ENCODE data around the gene OXCT1.
"Not testable (repeated sequence)": the region's sequence is repeated elsewhere in the genome, so short reads cannot be mapped to it uniquely, and the experiment has no call there.

The OXCT1 gene

DNA sequence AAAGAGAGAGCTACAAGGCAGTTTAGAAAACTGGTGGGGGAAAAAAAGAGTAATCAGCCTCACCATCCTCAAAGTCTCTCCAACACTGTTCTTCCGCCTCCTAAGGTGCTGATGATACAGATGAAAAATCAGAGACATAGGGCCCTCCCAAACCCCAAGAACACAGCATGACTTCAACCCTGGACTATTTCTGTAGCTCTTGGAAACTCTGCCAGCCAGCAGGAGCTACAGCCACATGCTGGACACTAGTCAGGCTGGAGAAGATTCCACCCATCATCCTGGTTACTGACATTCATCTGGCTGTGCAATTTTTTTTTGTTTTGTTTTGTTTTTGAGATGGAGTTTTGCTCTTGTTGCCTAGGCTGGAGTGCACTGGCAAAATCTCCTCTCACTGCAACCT lies 42.4 kb downstream of the OXCT1 start:
- DNase-seq (ENCODE audit: low read depth, low spot score) = no peak

DNA sequence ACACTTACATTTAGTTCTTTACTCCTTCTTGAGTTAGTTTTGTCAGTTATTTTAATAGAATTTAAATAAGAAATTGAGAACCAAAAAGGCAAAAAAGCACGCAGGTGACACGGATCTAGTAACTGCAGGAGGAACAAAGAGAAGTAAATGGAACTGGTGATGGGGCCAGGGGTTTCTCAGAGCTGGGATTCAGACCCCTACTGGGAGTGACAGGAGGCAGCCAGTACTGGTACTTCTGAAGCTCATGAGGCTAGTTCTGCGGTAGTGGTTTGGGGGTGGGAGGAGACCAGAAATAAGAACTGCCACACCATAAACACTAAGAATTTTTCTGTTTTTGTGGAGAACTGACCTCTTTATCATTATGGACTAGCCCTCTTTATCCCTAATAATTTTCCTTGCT lies 48.2 kb downstream of the OXCT1 start:
- no peak for DNase-seq (ENCODE audit: low read depth, low spot score)

DNA sequence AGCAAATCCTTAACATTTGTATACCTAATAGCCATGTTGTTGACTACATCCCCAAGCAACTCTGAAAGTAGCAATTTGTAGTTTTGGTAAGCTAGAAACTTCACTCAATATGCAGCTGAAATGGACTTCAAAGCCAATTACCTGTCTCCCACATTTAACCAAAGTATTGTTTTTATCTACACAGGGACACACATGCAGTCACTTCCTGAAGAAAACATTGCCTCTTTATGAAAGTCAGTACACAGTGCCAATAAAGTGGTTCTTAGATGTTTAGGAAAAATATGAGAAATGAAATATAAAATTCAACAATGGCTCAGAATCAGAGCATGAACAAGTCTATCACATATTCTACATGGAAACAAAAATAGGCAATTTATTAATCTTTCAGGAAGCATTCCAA lies 49.2 kb downstream of the OXCT1 start:
- DNase-seq (ENCODE audit: low read depth, low spot score) = no peak

DNA sequence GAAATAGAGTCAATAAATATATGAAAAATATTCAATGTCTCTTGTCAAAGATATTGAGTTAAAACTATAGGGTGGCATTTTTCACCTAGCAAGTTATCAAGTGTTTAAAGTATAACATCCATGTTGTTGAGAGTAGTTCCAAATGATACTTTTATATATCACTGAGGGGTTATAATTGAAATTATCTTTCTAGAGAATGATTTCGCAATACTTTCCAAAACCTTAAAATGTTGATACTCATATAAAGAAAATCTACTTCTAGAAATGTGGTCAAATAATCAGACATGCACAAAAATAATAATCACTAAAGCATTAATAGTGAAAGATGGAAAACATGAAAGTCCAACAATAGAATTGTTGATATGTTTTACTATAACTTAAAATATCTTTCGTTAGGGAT lies 50.1 kb downstream of the OXCT1 start:
- DNase-seq (ENCODE audit: low read depth, low spot score) = no peak

DNA sequence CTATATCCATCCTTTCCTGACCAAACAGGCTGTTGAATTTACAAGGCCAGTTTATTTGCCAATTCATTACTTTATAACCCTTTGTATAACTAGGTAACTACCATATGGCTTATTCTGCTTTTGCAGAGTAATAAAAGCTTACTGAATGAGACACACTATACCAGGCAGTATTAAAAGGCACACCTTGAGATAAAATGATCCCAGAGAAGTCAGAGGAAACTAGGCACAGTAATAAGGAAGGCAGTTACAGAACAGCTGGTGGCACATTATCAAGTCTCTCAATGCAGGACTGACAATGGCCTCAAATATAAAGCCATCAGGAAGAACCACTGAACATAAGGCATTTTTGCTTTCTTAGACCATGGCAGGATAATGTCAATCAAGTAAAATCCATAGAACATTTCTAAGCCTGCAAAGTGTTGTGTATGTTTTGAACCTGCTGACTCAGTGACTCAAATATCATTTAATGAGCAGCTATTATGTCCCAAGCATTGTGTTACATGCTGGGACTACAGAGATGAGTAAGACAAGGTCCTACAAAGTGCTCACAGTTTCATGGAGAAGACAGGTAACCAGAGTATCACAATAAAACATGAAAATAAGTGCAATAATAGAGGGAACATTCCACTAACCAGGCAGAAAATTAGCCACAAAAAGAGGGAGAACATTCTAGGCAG lies 52.5 kb downstream of the OXCT1 start:
- no peak for DNase-seq (ENCODE audit: low read depth, low spot score)

DNA sequence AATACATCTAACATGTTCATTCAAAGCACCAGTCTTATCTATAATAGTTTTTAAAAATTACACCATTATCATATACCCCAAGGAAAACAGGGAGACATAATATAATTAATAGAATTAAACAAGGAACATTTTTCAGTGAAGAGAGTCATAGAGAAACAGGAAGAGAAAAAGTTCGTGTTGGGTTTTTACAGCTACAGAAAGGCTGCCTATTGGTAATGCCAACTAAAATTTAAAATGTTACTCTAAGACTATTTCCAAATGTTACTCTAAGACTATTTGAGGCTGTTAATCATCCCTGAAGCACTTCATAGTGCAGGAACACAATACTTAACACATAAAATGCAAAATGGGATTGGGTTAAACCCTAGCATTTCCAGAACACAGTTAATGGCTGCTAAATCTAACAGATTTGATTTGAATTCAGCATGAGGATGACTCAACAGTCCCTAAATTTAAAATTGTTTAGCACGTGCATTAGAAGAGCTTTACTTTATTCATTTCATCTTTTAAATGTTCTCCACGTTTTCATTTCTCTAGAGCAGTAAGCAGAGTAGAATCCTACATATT lies 54.5 kb downstream of the OXCT1 start:
- no peak for DNase-seq (ENCODE audit: low read depth, low spot score)

DNA sequence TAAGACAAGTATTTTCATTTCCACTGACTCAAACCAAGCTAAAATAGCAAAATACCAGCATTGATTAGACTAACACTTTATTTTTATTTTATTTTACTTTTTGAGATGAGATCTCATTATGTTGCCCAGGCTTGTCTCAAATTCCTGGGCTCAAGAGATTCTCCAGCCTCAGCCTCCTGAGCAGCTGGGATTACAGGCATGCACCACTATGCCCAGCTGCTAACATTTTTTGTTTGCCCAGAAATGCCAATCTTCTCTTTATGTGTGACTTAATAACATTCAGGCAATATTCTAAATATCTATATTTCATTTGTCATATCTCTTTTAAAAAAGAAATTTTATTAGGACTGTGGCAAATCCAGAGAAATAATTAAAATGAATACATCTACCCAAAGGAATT lies 55.0 kb downstream of the OXCT1 start:
- DNase-seq (ENCODE audit: low read depth, low spot score) = no peak

DNA sequence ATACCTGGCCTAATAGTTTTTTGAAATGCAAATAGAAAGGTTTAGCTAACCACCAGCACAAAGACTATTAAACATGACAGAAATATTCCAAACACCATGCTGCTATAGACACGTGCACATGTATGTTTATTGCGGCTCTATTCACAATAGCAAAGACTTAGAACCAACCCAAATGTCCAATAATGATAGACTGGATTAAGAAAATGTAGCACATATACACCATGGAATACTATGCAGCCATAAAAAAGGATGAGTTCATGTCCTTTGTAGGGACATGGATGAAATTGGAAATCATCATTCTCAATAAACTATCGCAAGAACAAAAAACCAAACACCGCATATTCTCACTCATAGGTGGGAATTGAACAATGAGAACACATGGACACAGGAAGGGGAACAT lies 55.9 kb downstream of the OXCT1 start:
- not testable (repeated sequence) for DNase-seq (ENCODE audit: low read depth, low spot score)

DNA sequence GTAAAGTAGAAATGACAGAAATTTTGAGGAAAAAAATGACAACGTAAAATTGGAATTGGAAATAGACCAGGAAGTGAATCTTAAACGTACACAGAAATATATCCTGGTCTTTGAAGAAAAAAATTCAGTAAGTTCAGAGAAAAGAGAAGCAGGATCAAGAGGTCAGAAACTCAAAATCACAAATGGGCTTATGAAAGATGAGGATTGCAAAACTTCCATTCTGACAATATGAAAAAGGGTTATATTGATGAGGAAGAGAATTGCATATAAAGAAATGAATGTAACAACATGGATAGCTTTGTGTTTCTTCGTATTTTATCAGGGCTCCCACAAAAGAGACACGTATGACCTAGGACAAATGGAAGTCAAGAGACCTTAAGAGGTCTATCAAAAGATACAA lies 58.1 kb downstream of the OXCT1 start:
- DNase-seq (ENCODE audit: low read depth, low spot score) = no peak

DNA sequence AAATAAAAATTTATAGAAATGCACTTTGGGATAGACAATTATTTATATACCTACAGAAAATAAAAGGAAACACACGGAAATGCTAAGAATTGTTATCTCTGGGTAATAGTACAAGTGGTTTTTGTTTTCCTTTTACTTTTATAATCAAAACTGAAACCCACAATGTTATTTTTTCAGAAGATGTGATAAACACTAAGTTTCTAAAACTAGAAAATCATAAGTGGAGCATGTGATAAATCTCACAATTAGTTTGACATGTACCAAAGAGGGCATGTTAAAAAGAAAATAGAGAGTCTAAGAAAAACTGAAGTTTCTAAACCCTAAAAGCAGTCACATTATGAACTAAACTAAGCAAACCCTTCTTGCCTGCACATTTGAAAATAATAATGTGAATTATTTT lies 61.1 kb downstream of the OXCT1 start:
- DNase-seq (ENCODE audit: low read depth, low spot score) = no peak

DNA sequence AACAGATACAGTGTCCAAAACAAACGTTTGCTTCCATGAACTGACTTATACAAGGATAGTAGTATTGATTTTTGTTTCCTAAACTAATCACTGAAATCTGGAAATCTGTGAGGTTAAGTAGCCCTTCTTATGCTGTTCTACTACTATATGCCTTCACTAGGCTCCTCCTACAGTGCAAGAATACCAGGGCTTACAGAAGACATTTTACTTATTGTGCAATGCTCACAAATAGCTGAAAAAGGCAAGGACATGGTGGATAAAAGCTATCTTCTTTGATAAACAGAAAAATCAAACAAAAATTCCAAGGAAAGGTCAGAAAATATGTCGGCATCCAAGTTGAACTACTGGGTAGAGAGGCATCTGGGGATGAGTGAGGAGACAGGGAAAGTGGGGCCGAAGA lies 61.9 kb downstream of the OXCT1 start:
- no peak for DNase-seq (ENCODE audit: low read depth, low spot score)

DNA sequence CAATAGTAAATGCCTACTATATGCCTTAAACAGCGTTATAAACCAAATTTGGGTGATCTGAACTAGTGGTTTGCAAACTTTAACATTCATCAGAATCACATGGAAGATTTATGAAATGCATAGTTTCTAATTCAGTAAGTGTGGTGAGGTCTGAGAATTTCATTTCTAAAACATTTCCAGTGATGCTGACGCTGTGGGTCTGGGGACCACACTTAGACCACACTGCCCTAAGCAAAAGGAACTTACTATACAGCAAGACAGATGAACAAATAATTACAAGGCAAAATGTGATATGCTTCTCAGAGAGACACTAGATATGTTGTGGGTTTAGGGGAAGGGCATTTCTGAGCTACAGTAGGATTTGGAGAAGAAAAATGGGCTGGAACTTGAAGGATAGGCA lies 72.6 kb downstream of the OXCT1 start:
- no peak for DNase-seq (ENCODE audit: low read depth, low spot score)

DNA sequence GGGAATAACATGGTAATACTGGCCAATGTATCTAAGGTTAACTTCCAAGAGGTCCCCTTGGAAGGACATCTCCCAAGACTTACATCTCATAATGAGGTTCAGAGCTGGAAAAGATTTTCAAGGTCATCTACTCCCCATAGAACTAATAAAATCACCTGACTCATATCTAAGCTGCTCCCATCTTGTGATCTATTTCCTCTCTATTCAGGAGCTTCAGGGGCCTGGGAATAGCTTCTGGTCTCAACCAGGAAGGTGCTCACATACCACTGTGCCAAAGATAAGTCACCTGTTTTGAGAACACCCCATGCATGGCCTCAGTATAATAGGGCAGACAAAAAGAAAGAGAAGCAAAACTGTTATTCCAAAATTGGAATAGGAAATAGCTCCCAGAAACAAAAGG lies 74.2 kb downstream of the OXCT1 start:
- no peak for DNase-seq (ENCODE audit: low read depth, low spot score)

DNA sequence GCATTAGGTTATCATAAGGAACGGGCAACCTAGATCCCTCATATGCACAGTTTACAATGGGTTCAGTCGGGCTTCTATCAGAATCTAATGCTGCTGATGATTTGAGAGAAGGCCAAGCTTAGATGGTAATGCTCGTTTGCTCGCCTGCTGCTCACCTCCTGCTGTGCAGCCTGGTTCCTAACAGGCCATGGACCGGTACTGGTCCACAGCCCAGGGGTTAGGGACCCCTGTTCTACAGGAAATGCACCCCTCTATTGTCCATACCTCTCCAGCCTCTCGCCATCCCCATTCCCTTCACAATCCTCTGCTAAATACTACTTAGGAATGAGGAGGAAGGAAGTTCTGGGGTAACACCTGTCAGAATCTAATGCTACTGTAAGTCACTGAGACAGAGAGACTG lies 75.1 kb downstream of the OXCT1 start:
- no peak for DNase-seq (ENCODE audit: low read depth, low spot score)

DNA sequence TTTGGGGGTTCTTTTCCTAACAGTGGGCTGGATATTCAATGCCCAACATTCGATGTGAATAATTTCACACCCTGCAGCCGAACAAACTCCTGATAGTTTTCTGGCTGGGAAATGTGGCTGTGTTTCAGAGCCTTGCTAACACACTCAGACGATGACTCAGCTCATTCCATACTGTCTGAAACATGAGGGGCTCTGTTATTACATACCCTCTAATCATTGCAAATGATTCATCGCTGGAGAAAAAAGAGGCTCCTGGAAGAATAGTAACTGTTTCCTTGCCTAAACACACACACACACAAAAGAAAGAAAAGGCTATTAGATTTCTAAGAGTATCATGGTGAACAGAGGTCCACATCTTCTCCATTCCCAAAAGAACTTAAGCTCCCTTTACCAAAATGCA lies 75.8 kb downstream of the OXCT1 start:
- no peak for DNase-seq (ENCODE audit: low read depth, low spot score)

DNA sequence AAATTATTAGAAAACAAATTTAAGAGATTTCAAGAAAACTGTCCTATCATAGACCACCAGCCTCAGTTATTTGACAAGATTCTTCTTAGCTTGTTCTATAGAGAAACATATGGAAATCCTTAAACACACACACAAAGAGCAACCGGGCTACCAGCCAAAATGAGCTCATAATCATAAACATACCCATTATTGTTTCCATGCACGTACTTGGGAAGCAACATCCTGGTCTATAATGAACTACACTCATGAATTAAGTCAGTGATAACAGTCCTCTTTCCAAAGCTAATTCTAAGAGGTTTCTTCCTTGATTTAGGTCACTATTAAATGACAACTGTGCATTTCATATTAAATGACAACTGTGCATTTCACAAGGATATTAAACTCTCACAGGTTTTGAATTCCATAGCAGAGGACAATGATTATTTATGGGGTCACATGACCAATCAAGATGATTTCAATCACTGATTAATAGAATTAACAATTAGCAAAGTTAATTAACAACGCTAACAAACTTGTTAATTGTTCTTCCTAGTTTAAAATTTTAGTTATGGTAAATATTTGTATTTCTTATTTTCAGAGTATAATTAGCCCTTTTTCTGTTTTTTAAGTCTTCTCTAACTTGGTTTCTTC lies 77.0 kb downstream of the OXCT1 start:
- no peak for DNase-seq (ENCODE audit: low read depth, low spot score)

DNA sequence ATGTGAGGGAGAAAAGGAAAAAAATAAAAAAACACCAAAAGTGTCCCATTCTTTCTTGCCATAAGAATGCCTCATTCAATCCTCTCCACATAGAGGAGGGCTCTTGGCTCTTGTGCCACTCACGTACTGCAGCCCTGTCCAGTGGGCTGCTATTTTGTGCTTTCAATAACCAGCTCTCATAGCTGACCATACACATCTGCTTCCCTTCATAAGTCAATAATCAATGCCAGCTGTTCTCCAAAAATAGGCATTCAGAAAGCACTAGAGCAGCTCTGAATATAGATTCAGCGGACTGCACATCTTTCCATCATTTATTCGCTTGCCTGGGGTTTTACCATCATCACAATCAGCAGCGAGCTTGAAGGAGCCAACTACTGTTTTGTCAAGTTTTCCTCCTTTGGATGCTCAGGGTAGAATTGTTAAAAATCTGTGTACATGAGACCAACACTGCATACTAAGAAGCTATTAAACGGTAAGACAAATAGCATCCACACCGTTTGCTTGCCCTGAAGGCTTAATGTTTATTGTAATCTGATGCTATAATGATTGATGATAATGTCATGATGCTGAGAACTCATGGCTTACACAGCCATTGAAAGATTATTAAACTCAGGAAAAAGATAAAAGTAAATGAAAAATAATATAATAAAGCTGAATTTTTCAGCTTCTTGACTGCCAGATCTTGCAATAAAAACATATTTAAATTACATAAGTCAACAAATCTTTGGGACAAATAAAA lies 80.0 kb downstream of the OXCT1 start:
- no peak for DNase-seq (ENCODE audit: low read depth, low spot score)

DNA sequence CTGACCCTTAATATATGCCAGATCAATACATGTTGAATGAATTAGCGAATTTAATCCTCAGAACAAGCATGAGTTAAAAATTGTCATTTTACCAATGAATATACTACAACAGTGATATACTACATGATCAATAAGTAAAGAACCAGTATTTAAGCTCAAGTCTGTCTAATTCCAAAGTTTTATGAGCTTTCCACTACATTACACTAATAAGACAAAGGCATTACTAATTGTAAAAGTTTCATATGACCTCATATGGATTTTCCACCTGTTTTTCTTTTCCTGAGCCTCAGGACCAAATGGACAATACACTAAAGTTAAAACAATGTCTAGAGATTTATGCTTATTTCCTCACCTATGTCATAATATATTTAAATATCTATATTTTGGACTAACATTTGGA lies 80.8 kb downstream of the OXCT1 start:
- DNase-seq (ENCODE audit: low read depth, low spot score) = no peak

DNA sequence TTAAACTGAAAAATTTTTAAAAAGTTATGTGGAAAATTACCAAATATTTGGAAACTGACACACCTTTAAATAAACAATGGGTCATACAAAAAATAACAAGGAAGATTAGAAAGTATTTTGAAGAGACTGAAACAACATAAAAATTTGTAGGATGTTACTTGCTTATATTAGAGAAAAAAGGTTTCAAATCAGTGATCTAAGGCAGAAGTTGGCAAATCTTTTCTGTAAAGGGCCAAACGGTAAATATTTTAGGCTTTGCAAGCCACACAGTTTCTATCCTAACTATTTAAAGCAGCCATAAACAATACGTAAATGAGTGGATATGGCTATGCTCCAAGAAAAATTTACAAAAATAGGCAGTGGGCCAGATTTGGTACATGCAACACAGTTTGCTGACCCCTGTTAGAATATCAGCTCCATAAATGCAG lies 81.3 kb downstream of the OXCT1 start:
- no peak for DNase-seq (ENCODE audit: low read depth, low spot score)

DNA sequence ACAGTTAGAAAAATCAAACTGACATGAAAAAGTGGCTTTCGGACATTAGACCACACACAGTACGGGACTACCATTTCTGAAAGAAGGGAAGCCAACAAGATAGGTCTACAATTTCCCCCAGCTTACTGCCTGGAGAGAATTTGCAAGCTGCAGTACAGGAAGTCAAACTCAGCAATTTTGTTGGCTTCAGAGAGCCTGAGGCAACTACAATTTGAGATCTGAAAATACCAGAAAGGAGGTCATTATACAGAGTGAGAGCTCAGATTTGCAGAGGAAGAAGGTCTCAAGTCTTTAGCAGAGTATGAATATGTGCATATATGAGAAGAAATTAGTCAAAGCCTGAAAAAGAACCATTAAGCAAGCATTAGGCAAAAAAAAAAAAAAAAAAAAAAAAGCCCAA lies 83.0 kb downstream of the OXCT1 start:
- DNase-seq (ENCODE audit: low read depth, low spot score) = no peak

DNA sequence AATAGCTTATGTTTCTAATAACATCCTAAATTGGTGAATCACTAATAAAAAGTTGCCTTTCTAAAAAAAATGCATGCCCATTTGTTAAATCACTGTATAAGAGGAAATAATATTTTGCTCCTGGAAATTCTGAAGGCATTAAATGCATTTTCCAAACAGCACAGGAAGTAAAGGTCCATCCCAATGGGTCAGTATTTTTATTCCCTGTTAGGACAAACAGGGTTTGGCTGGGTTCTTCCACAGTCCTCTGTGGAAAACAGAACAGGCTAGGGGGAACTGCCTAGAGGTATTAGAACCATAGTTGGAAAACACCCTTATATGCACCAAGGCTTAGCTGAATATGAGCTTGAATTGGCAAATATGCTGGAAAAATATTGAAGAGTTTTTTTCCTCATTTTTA lies 85.2 kb downstream of the OXCT1 start:
- DNase-seq (ENCODE audit: low read depth, low spot score) = no peak

DNA sequence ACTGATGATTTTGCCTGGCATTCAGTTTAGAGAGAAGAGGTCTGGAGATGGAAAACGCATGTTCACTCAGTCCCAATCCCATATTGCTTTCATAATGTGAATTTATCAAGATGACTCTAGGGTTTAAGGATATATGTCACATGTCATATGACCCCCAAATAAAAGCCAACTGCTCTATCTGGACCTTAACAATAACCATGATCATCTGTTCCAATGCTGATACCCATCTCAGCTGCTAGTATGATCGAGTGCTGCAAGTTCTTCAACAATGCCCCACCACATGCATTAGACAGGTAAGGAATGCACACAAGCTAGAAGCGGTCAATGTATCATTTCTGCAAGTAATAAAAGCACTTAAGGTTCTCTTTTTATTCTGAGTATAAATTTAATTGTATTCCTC lies 91.8 kb downstream of the OXCT1 start:
- no peak for DNase-seq (ENCODE audit: low read depth, low spot score)

DNA sequence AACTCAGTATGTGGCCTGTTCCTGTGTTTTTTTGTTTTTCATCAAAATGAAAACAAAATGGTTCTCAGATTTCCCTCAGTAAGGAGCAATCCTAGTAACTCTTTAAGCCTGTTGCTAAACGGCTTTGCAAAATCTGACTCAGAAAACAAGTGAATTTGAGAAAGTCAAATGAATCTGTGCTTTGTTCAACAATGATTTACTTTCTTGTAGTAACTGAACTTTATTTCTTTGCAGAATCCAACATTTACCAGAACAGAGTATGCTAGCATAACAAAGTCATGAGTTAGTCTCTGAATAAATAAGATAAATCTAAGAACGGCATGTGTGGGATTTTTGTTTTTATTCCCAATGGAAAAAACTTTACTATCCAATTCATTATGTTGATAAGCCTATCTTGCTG lies 93.8 kb downstream of the OXCT1 start:
- DNase-seq (ENCODE audit: low read depth, low spot score) = no peak

Measured in iPS DF 19.7 (cell line).